ENCODE results near the gene TRAF7. TPM values are rescaled to one million over a fixed set of nuclear protein-coding genes. Genes with fewer than 3 reads are reported as not detected.
"Not testable (repeated sequence)": the region's sequence is repeated elsewhere in the genome, so short reads cannot be mapped to it uniquely, and the experiment has no call there.

The TRAF7 gene
- total and polyA plus RNA-seq, 2 of the 8 experiments (the other 6 are each of a cell fraction or from before 2014, with no cell fraction given), result 96.8 to 148 TPM

DNA sequence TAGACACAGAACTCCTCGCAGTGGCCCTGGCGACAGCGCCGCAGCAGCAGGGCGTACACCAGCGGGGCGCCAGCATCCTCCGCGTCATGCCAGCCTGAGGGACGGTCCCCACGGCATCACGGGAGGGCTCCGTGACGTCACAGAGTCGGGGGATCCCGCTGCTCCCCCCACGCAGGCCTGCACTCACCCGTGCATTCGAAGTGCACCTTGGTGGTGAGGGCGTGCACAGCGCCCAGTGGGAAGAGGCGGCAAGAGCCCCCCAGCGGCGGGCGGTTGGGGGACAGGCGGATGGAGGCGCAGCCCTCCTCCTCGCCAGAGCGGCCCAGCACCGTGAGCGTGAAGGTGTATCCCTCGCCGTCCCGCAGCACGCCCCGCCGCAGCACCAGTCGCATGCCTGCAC, 49.4 kb upstream of the TRAF7 start:
- H3K9ac ChIP-seq (replicated peaks in 1 of 4; ENCODE audit: extremely low read depth in 1 of 4, low read depth in 3 of 4, low read length in 3 of 4); H2BK5ac ChIP-seq (ENCODE audit: low read depth, low read length); H2AFZ ChIP-seq (ENCODE audit: low read length); H3K4me1 ChIP-seq (replicated peaks in 1 of 4; ENCODE audit: control insufficient read depth in 3 of 4, insufficient read depth in 4 of 4, low read length in 3 of 4); H3K27ac ChIP-seq (ENCODE audit: low read depth, low read length); H3K79me1 ChIP-seq (ENCODE audit: low read depth, low read length); H2BK12ac ChIP-seq (ENCODE audit: low read depth, low read length); POLR2A ChIA-PET (ENCODE audit: partially characterized antibody); H4K8ac ChIP-seq (ENCODE audit: extremely low read depth, insufficient read depth, low read length); H3K56ac ChIP-seq (replicated peaks; ENCODE audit: insufficient read length, low read depth, low read length); H3K27me3 ChIP-seq (replicated peaks in 1 of 4; ENCODE audit: control insufficient read depth in 3 of 4, extremely low read depth in 1 of 4, insufficient read depth in 3 of 4, low read length in 3 of 4); H2BK20ac ChIP-seq (ENCODE audit: low read length); H2AK5ac ChIP-seq (ENCODE audit: low read depth, low read length); H3K4me3 ChIP-seq (ENCODE audit: extremely low read depth in 1 of 4, insufficient read depth in 2 of 4, low read depth in 3 of 4, low read length in 4 of 4); DNase-seq (ENCODE audit: low read depth in 1 of 2, low spot score in 2 of 2); FAIRE-seq; H2BK120ac ChIP-seq (replicated peaks; ENCODE audit: low read depth, low read length); H4K91ac ChIP-seq (replicated peaks; ENCODE audit: insufficient read length, low read length); H3K4me2 ChIP-seq (ENCODE audit: insufficient read depth in 1 of 2, low read depth in 2 of 2, low read length in 2 of 2); H4K5ac ChIP-seq (ENCODE audit: insufficient read length, low read depth, low read length); H2BK15ac ChIP-seq (ENCODE audit: low read length); H4K20me1 ChIP-seq (replicated peaks in 1 of 2; ENCODE audit: control insufficient read depth in 1 of 2, insufficient read depth in 2 of 2, low read length in 2 of 2); H3K79me2 ChIP-seq (ENCODE audit: control insufficient read depth in 1 of 2, insufficient read depth in 2 of 2, low read length in 2 of 2); H3K18ac ChIP-seq (ENCODE audit: extremely low read depth, low read length); H3K14ac ChIP-seq (ENCODE audit: insufficient read length); H3K4ac ChIP-seq (replicated peaks; ENCODE audit: insufficient read length, low read depth, low read length); H3K9me3 ChIP-seq (ENCODE audit: insufficient read depth in 2 of 2, low read depth in 1 of 2, low read length in 1 of 2); H3K23ac ChIP-seq (ENCODE audit: insufficient read length); H3K23me2 ChIP-seq (ENCODE audit: low read depth, low read length): not testable (repeated sequence)
- 91% methylated on average over 13 of the region's 38 CpGs; no CpG with 5 or more reads in 1 of the 2 experiments for WGBS, 2 experiments (ENCODE audit: extremely low coverage in 1 of 2, insufficient coverage in 1 of 2, insufficient read length in 1 of 2, insufficient replicate concordance in 2 of 2, low coverage in 1 of 2, low lambda C conversion rate in 2 of 2, missing lambda C conversion rate in 1 of 2)
- CTCF ChIA-PET (ENCODE audit: partially characterized antibody), result interaction anchor here (0.6 kb wide), 1 partner anchor 1365 kb away, joined by 3 read pairs; the partner anchor contains the start of gene CIAO3
- peaks cover 0 to 42% (median 0%) of the 10 kb centered on the region in 4 experiments; a peak in 2 of 8 replicates for H3K36me3 ChIP-seq (ENCODE audit: control insufficient read depth in 2 of 4, insufficient read depth in 4 of 4, low read length in 3 of 4)

DNA sequence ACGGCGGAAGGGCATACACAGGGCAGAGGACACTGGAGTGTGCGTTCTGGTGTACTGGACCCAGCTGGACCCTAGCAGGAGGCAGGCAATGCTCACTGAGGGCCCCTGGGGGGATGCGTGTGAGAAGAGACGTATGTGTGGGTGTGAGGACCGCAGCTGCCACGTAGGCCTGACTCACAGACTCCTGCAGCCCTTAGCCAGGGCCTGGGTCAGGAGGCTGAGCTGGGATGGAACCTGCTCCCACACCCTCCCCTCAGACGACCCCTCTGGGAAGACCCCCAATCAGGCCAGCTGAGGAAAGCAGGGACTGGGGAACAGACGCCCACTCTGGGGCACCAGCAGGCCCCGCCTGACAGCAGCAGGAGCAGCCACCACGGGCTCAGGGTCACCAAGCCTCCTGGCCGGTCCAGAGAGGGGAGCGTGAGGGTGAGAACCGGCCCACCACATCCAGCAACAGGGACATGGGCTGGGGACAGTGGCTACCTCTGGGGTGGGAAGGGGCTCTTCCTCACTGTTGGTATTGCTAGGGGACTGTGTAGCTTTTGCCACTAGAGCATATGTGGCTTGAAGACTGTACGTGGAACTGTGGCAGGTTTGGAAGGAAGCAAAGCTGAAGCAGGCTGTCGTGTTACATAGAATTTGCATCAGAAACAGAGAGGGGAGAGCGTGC, 48.3 kb upstream of the TRAF7 start:
- H3K4me1 ChIP-seq (replicated peaks in 1 of 4; ENCODE audit: control insufficient read depth in 3 of 4, insufficient read depth in 4 of 4, low read length in 3 of 4); H4K5ac ChIP-seq (ENCODE audit: insufficient read length, low read depth, low read length); H2BK5ac ChIP-seq (ENCODE audit: low read depth, low read length); H3K14ac ChIP-seq (ENCODE audit: insufficient read length); H2BK15ac ChIP-seq (ENCODE audit: low read length); H3K9me3 ChIP-seq (ENCODE audit: insufficient read depth in 2 of 2, low read depth in 1 of 2, low read length in 1 of 2); H4K8ac ChIP-seq (ENCODE audit: extremely low read depth, insufficient read depth, low read length); H4K20me1 ChIP-seq (replicated peaks in 1 of 2; ENCODE audit: control insufficient read depth in 1 of 2, insufficient read depth in 2 of 2, low read length in 2 of 2); H2AK5ac ChIP-seq (ENCODE audit: low read depth, low read length); H3K4me2 ChIP-seq (ENCODE audit: insufficient read depth in 1 of 2, low read depth in 2 of 2, low read length in 2 of 2); H2BK20ac ChIP-seq (ENCODE audit: low read length); DNase-seq (ENCODE audit: low read depth in 1 of 2, low spot score in 2 of 2); H3K27me3 ChIP-seq (replicated peaks in 1 of 4; ENCODE audit: control insufficient read depth in 3 of 4, extremely low read depth in 1 of 4, insufficient read depth in 3 of 4, low read length in 3 of 4); H3K79me1 ChIP-seq (ENCODE audit: low read depth, low read length); H2AFZ ChIP-seq (ENCODE audit: low read length); H3K56ac ChIP-seq (replicated peaks; ENCODE audit: insufficient read length, low read depth, low read length); H3K9ac ChIP-seq (replicated peaks in 1 of 4; ENCODE audit: extremely low read depth in 1 of 4, low read depth in 3 of 4, low read length in 3 of 4); H3K18ac ChIP-seq (ENCODE audit: extremely low read depth, low read length); H3K23me2 ChIP-seq (ENCODE audit: low read depth, low read length); H3K4ac ChIP-seq (replicated peaks; ENCODE audit: insufficient read length, low read depth, low read length); H3K79me2 ChIP-seq (ENCODE audit: control insufficient read depth in 1 of 2, insufficient read depth in 2 of 2, low read length in 2 of 2); FAIRE-seq; H4K91ac ChIP-seq (replicated peaks; ENCODE audit: insufficient read length, low read length); H3K23ac ChIP-seq (ENCODE audit: insufficient read length); H3K27ac ChIP-seq (ENCODE audit: low read depth, low read length); H2BK12ac ChIP-seq (ENCODE audit: low read depth, low read length); H2BK120ac ChIP-seq (replicated peaks; ENCODE audit: low read depth, low read length); H3K4me3 ChIP-seq (ENCODE audit: extremely low read depth in 1 of 4, insufficient read depth in 2 of 4, low read depth in 3 of 4, low read length in 4 of 4): not testable (repeated sequence)
- POLR2A ChIA-PET (ENCODE audit: partially characterized antibody), result interaction anchor here (0.8 kb wide), 1 partner anchor 15 kb away, joined by 3 read pairs; no protein-coding TSS in a partner anchor
- CTCF ChIA-PET (ENCODE audit: partially characterized antibody), result interaction anchor here (0.6 kb wide), 1 partner anchor 1366 kb away, joined by 3 read pairs; the partner anchor contains the start of gene CIAO3
- 85% methylated on average over 13 of the region's 17 CpGs; no CpG with 5 or more reads in 1 of the 2 experiments for WGBS, 2 experiments (ENCODE audit: extremely low coverage in 1 of 2, insufficient coverage in 1 of 2, insufficient read length in 1 of 2, insufficient replicate concordance in 2 of 2, low coverage in 1 of 2, low lambda C conversion rate in 2 of 2, missing lambda C conversion rate in 1 of 2)
- H3K36me3 ChIP-seq (ENCODE audit: control insufficient read depth in 2 of 4, insufficient read depth in 4 of 4, low read length in 3 of 4), result peaks cover 0 to 46% (median 0%) of the 10 kb centered on the region in 4 experiments; a peak in 2 of 8 replicates
